ENCODE data around the gene CYB5RL. TPM values are rescaled to one million over a fixed set of nuclear protein-coding genes. Genes with fewer than 3 reads are reported as not detected.

Gene CYB5RL
- total RNA-seq, 1 donor from 2014 or later = 3.9 TPM

DNA sequence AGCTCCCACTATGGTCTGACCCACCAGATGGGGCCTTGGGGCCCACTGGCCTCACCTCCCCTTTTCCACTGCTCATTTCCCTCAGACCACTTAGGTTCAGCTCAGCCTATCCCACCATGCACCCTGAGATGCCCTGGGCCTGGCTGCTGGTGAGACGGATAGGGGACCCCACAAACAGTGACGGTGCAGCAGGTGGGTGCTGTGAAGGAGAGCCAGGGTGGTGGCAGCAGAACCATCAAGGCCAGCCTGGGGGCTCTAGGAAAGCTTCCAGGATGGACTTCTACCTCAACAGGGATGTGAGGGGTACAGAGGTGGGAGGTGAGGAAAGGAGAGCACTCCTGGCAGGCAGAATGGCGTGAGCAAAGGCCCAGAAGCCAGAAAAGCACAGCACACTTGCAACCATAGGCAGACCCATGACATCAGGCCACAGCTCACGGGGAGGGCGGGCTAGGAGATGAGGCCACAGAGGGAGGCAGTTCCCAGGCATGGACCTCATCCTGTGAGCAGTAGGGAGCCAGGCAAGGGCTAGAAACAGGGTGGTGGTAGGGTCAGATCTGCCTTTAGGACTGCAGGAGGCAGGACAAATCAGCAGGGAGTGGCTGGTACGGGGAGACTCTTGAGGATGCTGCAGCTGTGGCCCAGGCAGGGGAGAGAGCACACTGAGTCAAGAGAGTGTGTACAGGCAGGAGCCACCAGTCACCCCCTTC, 23.1 kb downstream of the CYB5RL start:
- no peaks in the 10 kb centered on the region for H3K79me2 ChIP-seq (ENCODE audit: insufficient read depth, low read length)
- no peaks in the 10 kb centered on the region for H3K9me3 Mint-ChIP-seq (ENCODE audit: unreplicated experiment)
- no peak for DNase-seq (ENCODE audit: low read depth)
- no peak overlapping the region for H3K27ac Mint-ChIP-seq (ENCODE audit: unreplicated experiment)
- H3K9ac ChIP-seq (ENCODE audit: low read length) = no peak overlapping the region
- no peak overlapping the region for H2AFZ ChIP-seq (ENCODE audit: low read depth, low read length)
- H3K4me1 ChIP-seq (ENCODE audit: insufficient read depth, low read length) = no peaks in the 10 kb centered on the region
- TF ChIP-seq, protein P1, sequence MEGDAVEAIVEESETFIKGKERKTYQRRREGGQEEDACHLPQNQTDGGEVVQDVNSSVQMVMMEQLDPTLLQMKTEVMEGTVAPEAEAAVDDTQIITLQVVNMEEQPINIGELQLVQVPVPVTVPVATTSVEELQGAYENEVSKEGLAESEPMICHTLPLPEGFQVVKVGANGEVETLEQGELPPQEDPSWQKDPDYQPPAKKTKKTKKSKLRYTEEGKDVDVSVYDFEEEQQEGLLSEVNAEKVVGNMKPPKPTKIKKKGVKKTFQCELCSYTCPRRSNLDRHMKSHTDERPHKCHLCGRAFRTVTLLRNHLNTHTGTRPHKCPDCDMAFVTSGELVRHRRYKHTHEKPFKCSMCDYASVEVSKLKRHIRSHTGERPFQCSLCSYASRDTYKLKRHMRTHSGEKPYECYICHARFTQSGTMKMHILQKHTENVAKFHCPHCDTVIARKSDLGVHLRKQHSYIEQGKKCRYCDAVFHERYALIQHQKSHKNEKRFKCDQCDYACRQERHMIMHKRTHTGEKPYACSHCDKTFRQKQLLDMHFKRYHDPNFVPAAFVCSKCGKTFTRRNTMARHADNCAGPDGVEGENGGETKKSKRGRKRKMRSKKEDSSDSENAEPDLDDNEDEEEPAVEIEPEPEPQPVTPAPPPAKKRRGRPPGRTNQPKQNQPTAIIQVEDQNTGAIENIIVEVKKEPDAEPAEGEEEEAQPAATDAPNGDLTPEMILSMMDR (IDR thresholded peaks at IDR 0.05; ENCODE audit: insufficient read depth, low read depth, low read length) = no peak
- TF ChIP-seq EZH2 (IDR thresholded peaks at IDR 0.05; ENCODE audit: insufficient read depth, low read length) = no peak
- H4K20me1 ChIP-seq (ENCODE audit: insufficient read depth, low read length) = no peaks in the 10 kb centered on the region
- H3K36me3 Mint-ChIP-seq (ENCODE audit: low read depth, unreplicated experiment) = peaks cover 2% of the 10 kb centered on the region
- no peak overlapping the region for H3K4me3 Mint-ChIP-seq (ENCODE audit: unreplicated experiment)
- no peaks in the 10 kb centered on the region for H3K27me3 ChIP-seq (ENCODE audit: insufficient read depth, low read length)
- no peak for FAIRE-seq
- peaks cover 6% of the 10 kb centered on the region for H3K27me3 Mint-ChIP-seq (ENCODE audit: low read depth, unreplicated experiment)
- no peak overlapping the region for H3K27ac ChIP-seq (ENCODE audit: low read depth, low read length)
- peaks cover 5% of the 10 kb centered on the region for H3K4me1 Mint-ChIP-seq (ENCODE audit: low read depth, unreplicated experiment)
- no peaks in the 10 kb centered on the region for H3K9me3 ChIP-seq (ENCODE audit: insufficient read depth, low read depth, low read length)
- no peak overlapping the region for H3K4me2 ChIP-seq (ENCODE audit: low read length)
- H3K36me3 ChIP-seq (ENCODE audit: insufficient read depth, low read length) = no peaks in the 10 kb centered on the region
- H3K4me3 ChIP-seq (ENCODE audit: insufficient read depth, low read depth, low read length) = no peak overlapping the region

DNA sequence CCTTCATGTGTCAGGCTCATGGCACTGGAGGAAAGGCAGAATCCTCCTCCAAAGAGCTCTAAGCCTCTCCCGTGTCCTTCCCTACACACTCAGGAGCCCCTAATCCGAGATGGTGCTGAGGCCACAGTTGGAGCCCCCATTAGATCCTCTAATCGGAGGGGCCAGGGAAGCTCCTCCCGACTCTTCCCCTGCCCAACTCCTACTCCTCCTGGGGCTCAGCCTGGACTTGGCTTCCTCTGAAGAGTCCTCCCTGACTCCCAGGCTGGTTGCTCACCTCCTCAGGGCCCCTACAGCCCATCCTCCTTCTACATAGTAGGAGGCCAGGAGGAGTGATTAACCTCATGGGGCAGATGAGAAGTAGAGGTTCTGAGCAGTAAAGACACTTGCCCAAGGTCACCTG, 25.7 kb downstream of the CYB5RL start:
- H3K4me3 Mint-ChIP-seq (ENCODE audit: unreplicated experiment) = no peak overlapping the region
- H3K4me1 ChIP-seq (ENCODE audit: insufficient read depth, low read length) = no peaks in the 10 kb centered on the region
- no peaks in the 10 kb centered on the region for H3K27me3 ChIP-seq (ENCODE audit: insufficient read depth, low read length)
- TF ChIP-seq EZH2 (IDR thresholded peaks at IDR 0.05; ENCODE audit: insufficient read depth, low read length) = no peak
- TF ChIP-seq, protein P1 (IDR thresholded peaks at IDR 0.05; ENCODE audit: insufficient read depth, low read depth, low read length) = no peak
- no peaks in the 10 kb centered on the region for H3K36me3 ChIP-seq (ENCODE audit: insufficient read depth, low read length)
- peaks cover 3% of the 10 kb centered on the region for H3K4me1 Mint-ChIP-seq (ENCODE audit: low read depth, unreplicated experiment)
- no peaks in the 10 kb centered on the region for H3K9me3 ChIP-seq (ENCODE audit: insufficient read depth, low read depth, low read length)
- H3K4me2 ChIP-seq (ENCODE audit: low read length) = no peak overlapping the region
- H3K4me3 ChIP-seq (ENCODE audit: insufficient read depth, low read depth, low read length) = no peak overlapping the region
- H3K27ac Mint-ChIP-seq (ENCODE audit: unreplicated experiment) = no peak overlapping the region
- no peaks in the 10 kb centered on the region for H3K79me2 ChIP-seq (ENCODE audit: insufficient read depth, low read length)
- no peak overlapping the region for H3K9ac ChIP-seq (ENCODE audit: low read length)
- H3K27ac ChIP-seq (ENCODE audit: low read depth, low read length) = no peak overlapping the region
- DNase-seq (ENCODE audit: low read depth) = no peak
- no peaks in the 10 kb centered on the region for H4K20me1 ChIP-seq (ENCODE audit: insufficient read depth, low read length)
- H2AFZ ChIP-seq (ENCODE audit: low read depth, low read length) = no peak overlapping the region
- no peak for FAIRE-seq
- H3K27me3 Mint-ChIP-seq (ENCODE audit: low read depth, unreplicated experiment) = peaks cover 6% of the 10 kb centered on the region
- H3K36me3 Mint-ChIP-seq (ENCODE audit: low read depth, unreplicated experiment) = peaks cover 2% of the 10 kb centered on the region
- no peaks in the 10 kb centered on the region for H3K9me3 Mint-ChIP-seq (ENCODE audit: unreplicated experiment)

DNA sequence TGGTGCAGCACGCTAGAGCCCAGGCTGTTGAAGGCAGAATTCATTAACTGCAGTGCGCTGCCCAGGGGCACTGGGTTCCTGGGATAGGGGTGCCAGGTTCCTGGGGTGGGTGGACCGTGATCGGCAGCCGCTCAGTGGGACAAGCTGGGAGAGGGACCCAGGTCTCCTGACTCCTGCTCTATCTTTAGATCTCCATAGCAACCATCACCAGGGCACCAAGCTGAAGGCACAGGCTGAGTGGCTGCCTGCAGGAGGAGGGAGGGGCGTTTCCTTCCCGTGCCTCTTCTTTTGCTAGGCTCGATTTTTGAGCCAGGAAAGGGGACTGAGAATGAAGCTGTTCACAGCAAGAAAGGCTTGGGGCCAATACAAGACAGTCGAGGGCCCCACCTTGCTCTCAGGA, 26.1 kb downstream of the CYB5RL start:
- no peaks in the 10 kb centered on the region for H3K9me3 ChIP-seq (ENCODE audit: insufficient read depth, low read depth, low read length)
- H3K27ac ChIP-seq (ENCODE audit: low read depth, low read length) = no peak overlapping the region
- no peaks in the 10 kb centered on the region for H3K4me1 ChIP-seq (ENCODE audit: insufficient read depth, low read length)
- Mint-ChIP-seq H3K36me3 (ENCODE audit: low read depth, unreplicated experiment) (peaks cover 2% of the 10 kb centered on the region), H3K9me3 (ENCODE audit: unreplicated experiment) (no peaks in the 10 kb centered on the region), H3K4me3 (ENCODE audit: unreplicated experiment) (no peak overlapping the region), H3K27me3 (ENCODE audit: low read depth, unreplicated experiment) (peaks cover 6% of the 10 kb centered on the region), H3K4me1 (ENCODE audit: low read depth, unreplicated experiment) (peaks cover 3% of the 10 kb centered on the region), H3K27ac (ENCODE audit: unreplicated experiment) (no peak overlapping the region)
- H3K79me2 ChIP-seq (ENCODE audit: insufficient read depth, low read length) = no peaks in the 10 kb centered on the region
- H3K4me2 ChIP-seq (ENCODE audit: low read length) = no peak overlapping the region
- FAIRE-seq (no peak), DNase-seq (ENCODE audit: low read depth) (no peak)
- no peak overlapping the region for H3K4me3 ChIP-seq (ENCODE audit: insufficient read depth, low read depth, low read length)
- TF ChIP-seq, protein P1 (IDR thresholded peaks at IDR 0.05; ENCODE audit: insufficient read depth, low read depth, low read length) = no peak
- TF ChIP-seq EZH2 (IDR thresholded peaks at IDR 0.05; ENCODE audit: insufficient read depth, low read length) = no peak
- no peaks in the 10 kb centered on the region for H3K36me3 ChIP-seq (ENCODE audit: insufficient read depth, low read length)
- H4K20me1 ChIP-seq (ENCODE audit: insufficient read depth, low read length) = no peaks in the 10 kb centered on the region
- no peak overlapping the region for H2AFZ ChIP-seq (ENCODE audit: low read depth, low read length)
- no peak overlapping the region for H3K9ac ChIP-seq (ENCODE audit: low read length)
- no peaks in the 10 kb centered on the region for H3K27me3 ChIP-seq (ENCODE audit: insufficient read depth, low read length)

All from astrocyte (in vitro differentiated cells and primary cell).